H1 (cell line): ENCODE data around the gene FHOD1. TPM values are rescaled to one million over a fixed set of nuclear protein-coding genes. Genes with fewer than 3 reads are reported as not detected.
A peak's percentile ranks its signal among the peaks of the same experiment; 100 is the strongest.

Experiments
- CTCF ChIA-PET: fragments of 300-600 bp; sonication (Branson Sonifier 250); formaldehyde crosslinking; loops from one replicate; lab custom pipeline; 2021; ENCODE audit not compliant: partially characterized antibody; lab: Charles Lee
- POLR2A ChIA-PET: fragments of 300-600 bp; sonication (Branson Sonifier 250); formaldehyde crosslinking; loops from one replicate; lab custom pipeline; 2021; ENCODE audit warnings: inconsistent platforms; ENCODE audit not compliant: partially characterized antibody; lab: Charles Lee
- DNase-seq, 2 experiments: peaks; one replicate each; pipeline versions ENCODE4 v3.0.0 to v3.0.0-alpha.2; 2010 to 2022; ENCODE audit warnings: low spot score in 2 of 2, low read depth in 1 of 2, mixed read lengths in 1 of 2
- FAIRE-seq: peaks from 2 replicates; lab custom pipeline; 2011; peaks lifted over from hg19 to GRCh38; lab: Jason Lieb, UNC
- H2AFZ ChIP-seq: 2 replicates; pipeline ENCODE4 v1.8.1; 2012; ENCODE audit warnings: low read length, inconsistent platforms
- H2AK5ac ChIP-seq: 2 replicates; pipeline ENCODE4 v1.6.1; 2013; ENCODE audit warnings: low read depth, low read length
- H2BK120ac ChIP-seq: replicated peaks from 2 replicates; pipeline ENCODE3; 2013; ENCODE audit warnings: low read depth, low read length, inconsistent platforms
- H2BK12ac ChIP-seq: 2 replicates; pipeline ENCODE4 v1.6.1; 2013; ENCODE audit warnings: low read depth, low read length
- H2BK15ac ChIP-seq: 2 replicates; pipeline ENCODE4 v1.6.1; 2013; ENCODE audit warnings: low read length
- H2BK20ac ChIP-seq: 2 replicates; pipeline ENCODE4 v1.6.1; 2013; ENCODE audit warnings: low read length
- H2BK5ac ChIP-seq: 2 replicates; pipeline ENCODE4 v1.6.1; 2013; ENCODE audit warnings: low read depth, low read length
- H3K14ac ChIP-seq: 2 replicates; pipeline ENCODE4 v1.6.1; 2013; ENCODE audit warnings: inconsistent platforms; ENCODE audit not compliant: insufficient read length
- H3K18ac ChIP-seq: 2 replicates; pipeline ENCODE4 v1.6.1; 2013; ENCODE audit warnings: low read length; ENCODE audit errors: extremely low read depth
- H3K23ac ChIP-seq: 2 replicates; pipeline ENCODE4 v1.6.1; 2013; ENCODE audit warnings: inconsistent platforms; ENCODE audit not compliant: insufficient read length
- H3K23me2 ChIP-seq: 2 replicates; pipeline ENCODE4 v1.6.1; 2013; ENCODE audit warnings: low read depth, low read length
- H3K27ac ChIP-seq: 2 replicates; pipeline ENCODE4 v1.6.1; 2011; ENCODE audit warnings: low read depth, low read length, inconsistent platforms
- H3K27me3 ChIP-seq, 4 experiments: replicated peaks in 1 of 4; 1 replicate in 1 of 4; 2 replicates in 3 of 4; pipeline versions ENCODE4 v1.6.1 to v1.8.1; 2011 to 2013; ENCODE audit warnings: low read length in 3 of 4, mild to moderate bottlenecking in 3 of 4, inconsistent platforms in 2 of 4, mixed read lengths in 2 of 4, moderate library complexity in 1 of 4; ENCODE audit not compliant: control insufficient read depth in 3 of 4, insufficient read depth in 3 of 4; ENCODE audit errors: extremely low read depth in 1 of 4
- H3K36me3 ChIP-seq, 4 experiments: 2 replicates each; pipeline versions ENCODE4 v1.6.1 to v1.8.1; 2011 to 2013; ENCODE audit warnings: mild to moderate bottlenecking in 4 of 4, low read length in 3 of 4, moderate library complexity in 2 of 4, control low read depth in 1 of 4, inconsistent platforms in 1 of 4; ENCODE audit not compliant: insufficient read depth in 4 of 4, control insufficient read depth in 2 of 4
- H3K4ac ChIP-seq: replicated peaks from 2 replicates; pipeline ENCODE3; 2013; ENCODE audit warnings: low read length, low read depth, mixed read lengths, inconsistent platforms; ENCODE audit not compliant: insufficient read length
- H3K4me1 ChIP-seq, 4 experiments: replicated peaks in 1 of 4; 1 replicate in 1 of 4; 2 replicates in 3 of 4; pipeline versions ENCODE4 v1.6.1 to v1.8.1; 2011 to 2013; ENCODE audit warnings: low read length in 3 of 4, inconsistent platforms in 2 of 4, mixed read lengths in 1 of 4; ENCODE audit not compliant: insufficient read depth in 4 of 4, control insufficient read depth in 3 of 4
- H3K4me2 ChIP-seq, 2 experiments: 2 replicates each; pipeline versions ENCODE4 v1.6.1 to v1.8.1; 2011 to 2013; ENCODE audit warnings: low read depth in 2 of 2, low read length in 2 of 2, control low read depth in 1 of 2, inconsistent platforms in 1 of 2, mild to moderate bottlenecking in 1 of 2; ENCODE audit not compliant: insufficient read depth in 1 of 2
- H3K4me3 ChIP-seq, 4 experiments: fragments of 200-600, 300-600 bp in 1 of 4; sonication (generic), shearing (Covaris generic), sonication (Bioruptor Twin) in 1 of 4; 2 replicates each; pipeline versions ENCODE4 v1.5.1 to v1.8.1; 2011 to 2016; ENCODE audit warnings: low read length in 4 of 4, low read depth in 3 of 4, control low read depth in 2 of 4, inconsistent platforms in 2 of 4, mild to moderate bottlenecking in 2 of 4, mixed read lengths in 1 of 4, moderate library complexity in 1 of 4; ENCODE audit not compliant: insufficient read depth in 2 of 4; ENCODE audit errors: extremely low read depth in 1 of 4
- H3K56ac ChIP-seq: replicated peaks from 2 replicates; pipeline ENCODE3; 2013; ENCODE audit warnings: low read depth, mild to moderate bottlenecking, mixed read lengths, low read length, inconsistent platforms; ENCODE audit not compliant: insufficient read length
- H3K79me1 ChIP-seq: 2 replicates; pipeline ENCODE4 v1.6.1; 2013; ENCODE audit warnings: low read depth, low read length, control low read depth
- H3K79me2 ChIP-seq, 2 experiments: 2 replicates each; pipeline versions ENCODE4 v1.6.1 to v1.8.1; 2012 to 2013; ENCODE audit warnings: low read length in 2 of 2, mild to moderate bottlenecking in 2 of 2, inconsistent platforms in 1 of 2; ENCODE audit not compliant: insufficient read depth in 2 of 2, control insufficient read depth in 1 of 2
- H3K9ac ChIP-seq, 4 experiments: replicated peaks in 1 of 4; 1 replicate in 1 of 4; 2 replicates in 3 of 4; pipeline versions ENCODE4 v1.6.1 to v1.8.1; 2011 to 2013; ENCODE audit warnings: low read depth in 3 of 4, low read length in 3 of 4, control low read depth in 2 of 4, mild to moderate bottlenecking in 2 of 4, moderate library complexity in 2 of 4, inconsistent platforms in 1 of 4; ENCODE audit errors: extremely low read depth in 1 of 4
- H3K9me3 ChIP-seq, 2 experiments: 2 replicates each; pipeline versions ENCODE4 v1.6.1 to v1.8.1; 2012 to 2013; ENCODE audit warnings: mild to moderate bottlenecking in 2 of 2, moderate library complexity in 2 of 2, control low read depth in 1 of 2, inconsistent platforms in 1 of 2, low read depth in 1 of 2, low read length in 1 of 2, mixed read lengths in 1 of 2; ENCODE audit not compliant: insufficient read depth in 2 of 2
- H4K20me1 ChIP-seq, 2 experiments: replicated peaks in 1 of 2; 2 replicates each; pipeline versions ENCODE3 to v1.8.1; 2011 to 2013; ENCODE audit warnings: inconsistent platforms in 2 of 2, low read length in 2 of 2, mild to moderate bottlenecking in 1 of 2; ENCODE audit not compliant: insufficient read depth in 2 of 2, control insufficient read depth in 1 of 2
- H4K5ac ChIP-seq: 2 replicates; pipeline ENCODE4 v1.6.1; 2013; ENCODE audit warnings: low read length, low read depth, mixed read lengths, inconsistent platforms; ENCODE audit not compliant: insufficient read length
- H4K8ac ChIP-seq: 2 replicates; pipeline ENCODE4 v1.8.0; 2013; ENCODE audit warnings: mild to moderate bottlenecking, moderate library complexity, low read length, inconsistent platforms; ENCODE audit not compliant: insufficient read depth; ENCODE audit errors: extremely low read depth
- H4K91ac ChIP-seq: replicated peaks from 2 replicates; pipeline ENCODE3; 2013; ENCODE audit warnings: low read length, mixed read lengths, inconsistent platforms; ENCODE audit not compliant: insufficient read length
- EZH2 ChIP-seq: fragments of 200-600 bp; sonication (generic); IDR thresholded peaks from 2 replicates; pipeline ENCODE4 v1.7.1; 2012; ENCODE audit warnings: low read depth, mild to moderate bottlenecking, moderate library complexity, low read length, inconsistent platforms; ENCODE audit not compliant: severe bottlenecking
- FOSL1 ChIP-seq: IDR thresholded peaks from 2 replicates; pipeline ENCODE4 v1.6.1; 2011; ENCODE audit warnings: mild to moderate bottlenecking, low read depth, low read length, moderate library complexity; ENCODE audit not compliant: insufficient read depth
- HDAC6 ChIP-seq: IDR thresholded peaks from one replicate; pipeline ENCODE4 v1.7.1; 2012; ENCODE audit warnings: low read depth, mild to moderate bottlenecking, inconsistent platforms, low read length, moderate library complexity
- KDM4A ChIP-seq: IDR thresholded peaks from one replicate; pipeline ENCODE4 v1.7.1; 2012; ENCODE audit warnings: low read depth, mild to moderate bottlenecking, moderate library complexity, low read length, inconsistent platforms; ENCODE audit not compliant: severe bottlenecking
- POLR2AphosphoS5 ChIP-seq: IDR thresholded peaks from 2 replicates; pipeline ENCODE4 v1.6.1; 2011; ENCODE audit warnings: low read depth, low read length
- RNF2 ChIP-seq: fragments of 200-900, 300-1000 bp; sonication (generic); IDR thresholded peaks from 2 replicates; pipeline ENCODE4 v1.7.1; 2016; ENCODE audit warnings: borderline replicate concordance, low read depth, mild to moderate bottlenecking, antibody characterized with exemption, low read length; ENCODE audit not compliant: poor library complexity, severe bottlenecking; ENCODE audit errors: missing control alignments
- SIRT6 ChIP-seq: IDR thresholded peaks from one replicate; pipeline ENCODE4 v1.7.1; 2012; ENCODE audit warnings: low read length, inconsistent platforms
- SP1 ChIP-seq: IDR thresholded peaks from 2 replicates; pipeline ENCODE4 v1.6.1; 2011; ENCODE audit warnings: low read depth, low read length
- SRF ChIP-seq: IDR thresholded peaks from 2 replicates; pipeline ENCODE4 v1.6.1; 2011; ENCODE audit warnings: mild to moderate bottlenecking, low read depth, low read length, moderate library complexity
- TAF7 ChIP-seq: optimal IDR thresholded peaks from 2 replicates; pipeline ENCODE3; 2011; ENCODE audit warnings: low read depth, mild to moderate bottlenecking, inconsistent platforms, low read length, moderate library complexity, borderline replicate concordance
- TBP ChIP-seq: IDR thresholded peaks from 2 replicates; pipeline ENCODE4 v1.6.1; 2011; ENCODE audit warnings: low read depth, low read length, improper control_type of control experiment
- TCF12 ChIP-seq: IDR thresholded peaks from 2 replicates; pipeline ENCODE4 v1.6.1; 2011; ENCODE audit warnings: low read depth, mild to moderate bottlenecking, low read length
- YY1 ChIP-seq: IDR thresholded peaks from 2 replicates; pipeline ENCODE4 v1.6.1; 2011; ENCODE audit warnings: low read depth, mild to moderate bottlenecking, low read length
- WGBS, 2 experiments: shearing (Covaris generic) in 1 of 2; methylation state at CpG; one replicate each; pipeline versions ENCODE4 v1.1.6 to v1.1.7; 2013 to 2015; ENCODE audit warnings: low lambda C conversion rate in 2 of 2, mixed read lengths in 2 of 2, inconsistent platforms in 1 of 2, low coverage in 1 of 2, missing lambda C conversion rate in 1 of 2; ENCODE audit not compliant: insufficient replicate concordance in 2 of 2, insufficient coverage in 1 of 2, insufficient read length in 1 of 2; ENCODE audit errors: extremely low coverage in 1 of 2, missing lambda C conversion rate in 1 of 2; 5-methylcytosine and 5-hydroxymethylcytosine counted together
- polyA plus RNA-seq, 7 experiments: library from polyadenylated mRNA; depleted of rRNA in 3 of 7; stranded (reverse) in 5 of 7; unstranded in 2 of 7; fragments of >200 nt in 5 of 7; fragments of 200-250 nt in 2 of 7; gene quantifications; 1 replicate in 5 of 7; 2 replicates in 1 of 7; 4 replicates in 1 of 7; pipeline versions ENCODE4 v1.2.1 to v1.2.3, GENCODE V29; 2011 to 2013; ENCODE audit warnings: missing spikeins in 2 of 7, mixed read lengths in 2 of 7
- total RNA-seq: library from RNA; stranded (reverse); fragmentation: NEBNext Ultra II Directional; extraction: Animal tissue kit (Norgen Biotek cat#: 25700); gene quantifications from 2 replicates; pipeline ENCODE4 v1.2.1, GENCODE V29; 2021

FHOD1 gene
- total and polyA plus RNA-seq, 2 of the 8 experiments (the other 6 are each of a cell fraction or from before 2014, with no cell fraction given): 31.3 to 60.7 TPM

DNA sequence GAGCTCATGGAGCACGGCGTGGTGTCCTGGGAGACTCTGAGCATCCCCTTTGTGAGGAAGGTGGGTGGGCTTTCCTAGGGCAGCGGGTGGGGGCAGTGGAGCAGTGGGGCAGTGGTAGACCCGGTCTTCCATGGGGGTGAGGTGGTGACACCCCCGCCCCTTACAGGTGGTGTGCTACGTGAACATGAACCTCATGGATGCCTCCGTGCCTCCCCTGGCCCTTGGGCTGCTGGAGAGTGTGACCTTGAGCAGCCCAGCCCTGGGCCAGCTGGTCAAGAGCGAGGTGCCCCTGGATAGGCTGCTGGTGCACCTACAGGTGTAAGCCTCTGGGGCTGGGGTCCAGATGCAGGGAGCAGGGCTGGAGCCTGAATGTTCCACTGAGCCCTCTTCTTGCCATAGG lies 46.8 kb downstream of the FHOD1 start:
- Histone ChIP-seq H3K23ac (no peak overlapping the region), H3K23me2 (peaks cover 6% of the 10 kb centered on the region; the same call in 1 of the 2 replicates), H4K20me1 (peaks cover 1 to 14% of the 10 kb centered on the region in 2 experiments), H3K4me2 (peak overlapping the region; percentile 61 to 99; a peak in 2 of 4 replicates), H2BK20ac (no peak overlapping the region), H3K27ac (no peak overlapping the region), H2BK12ac (0 out of 2 replicates have a peak overlapping the region, but pooled peaks have one; percentile 3), H3K27me3 (no peaks in the 10 kb centered on the region), H2BK5ac (no peak overlapping the region), H2BK120ac (no peak overlapping the region), H3K79me2 (no peaks in the 10 kb centered on the region), H4K91ac (no peak overlapping the region), H3K4me3 (peak overlapping the region in 2 of 4 experiments; percentile 9 to 75; a peak in 2 of 8 replicates), H3K56ac (no peak overlapping the region), H3K36me3 (peaks cover 13 to 25% (median 24%) of the 10 kb centered on the region in 4 experiments), H2AK5ac (peak overlapping the region; percentile 48; the same call in 1 of the 2 replicates), H4K5ac (no peak overlapping the region), H3K4ac (no peak overlapping the region), H3K9me3 (no peaks in the 10 kb centered on the region), H3K4me1 (peaks cover 0 to 12% (median 8%) of the 10 kb centered on the region in 4 experiments; a peak in 4 of 7 replicates), H4K8ac (peak overlapping the region; percentile 19; the same call in 1 of the 2 replicates), H2AFZ (no peak overlapping the region), H3K79me1 (no peaks in the 10 kb centered on the region), H3K14ac (no peak overlapping the region), H2BK15ac (0 out of 2 replicates have a peak overlapping the region, but pooled peaks have one; percentile 61), H3K9ac (no peak overlapping the region), H3K18ac (peak overlapping the region; percentile 48; the same call in 1 of the 2 replicates)
- POLR2A ChIA-PET: interaction anchor here (0.6 to 2.0 kb wide), 5 partner anchors 9 to 75 kb away, joined by 3 to 7 read pairs (median 3); partner anchors contain the start of gene TMEM208
- no peak for FAIRE-seq
- DNase-seq: no peak
- CTCF ChIA-PET: interaction anchor here (0.7 to 8.7 kb wide), 20 partner anchors 9 to 249 kb away, joined by 3 to 111 read pairs (median 3); partner anchors contain the start of genes EXOC3L1, MATCAP1 and NOL3
- TF ChIP-seq SRF (no peak), YY1 (no peak), HDAC6 (no peak), TAF7 (no peak), POLR2AphosphoS5 (no peak), FOSL1 (no peak), EZH2 (no peak), TBP (no peak), SP1 (no peak), SIRT6 (no peak), RNF2 (no peak), KDM4A (no peak), TCF12 (no peak)
- 88% methylated on average over 8 of the region's 8 CpGs; no CpG with 5 or more reads in 1 of the 2 experiments for WGBS, 2 experiments
